Stimulated activated CD4-positive, alpha-beta T cell treated with anti-CD3 and anti-CD28 coated beads, Interleukin-15, amount 100 ng/mL, for 24 hours (primary cell): ENCODE data around the gene FBXL13.
"Not testable (repeated sequence)": the region's sequence is repeated elsewhere in the genome, so short reads cannot be mapped to it uniquely, and the experiment has no call there.

ENCODE experiments used
- DNase-seq: peaks from one replicate; pipeline ENCODE4 v3.0.0-alpha.2; 2020

Gene FBXL13

GRCh38 chr7:102810916-102811315 lies 263.7 kb downstream of the FBXL13 start:
- DNase-seq, result no peak

DNA sequence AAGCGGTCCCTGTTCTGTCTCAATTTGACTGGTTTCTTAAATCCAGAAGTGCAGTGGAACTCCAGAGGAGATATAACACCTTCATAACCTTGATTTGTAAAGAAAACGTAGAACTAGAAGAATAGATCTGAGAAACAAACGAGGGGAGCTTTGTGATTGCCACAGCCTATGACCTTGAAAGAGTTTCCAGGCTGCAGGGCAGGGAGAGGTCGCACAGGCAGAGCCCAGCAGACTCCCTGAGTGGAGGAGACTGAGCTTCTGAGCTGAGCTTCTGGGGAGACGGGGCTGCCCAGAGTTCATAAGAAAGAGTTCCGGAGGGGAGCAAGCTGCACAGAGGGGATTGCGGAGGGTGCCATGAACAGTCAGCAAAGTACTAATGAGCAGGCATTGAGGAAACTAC lies 268.0 kb downstream of the FBXL13 start:
- no peak for DNase-seq

GRCh38 chr7:102795987-102796595 lies 278.5 kb downstream of the FBXL13 start:
- not testable (repeated sequence) for DNase-seq

DNA sequence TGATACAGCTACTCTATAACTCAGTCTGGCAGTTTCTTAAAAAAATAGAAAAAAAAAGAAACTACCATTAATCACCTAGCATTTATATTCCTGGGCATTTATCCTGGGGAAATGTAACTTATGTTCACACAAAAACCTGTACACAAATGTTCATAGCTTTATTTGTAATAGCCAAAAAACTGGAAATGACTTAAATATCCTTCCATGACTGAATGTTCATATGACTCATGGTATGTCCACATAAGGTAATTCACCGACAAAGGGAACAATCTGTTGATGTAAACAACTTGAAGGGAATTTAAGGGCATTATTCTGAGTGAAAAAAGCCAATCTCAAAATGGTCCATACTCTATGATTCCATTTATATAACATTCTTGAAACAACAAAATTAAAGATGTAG lies 280.0 kb downstream of the FBXL13 start:
- DNase-seq, result not testable (repeated sequence)

- not testable (repeated sequence) for DNase-seq
Observed at GRCh38 chr7:102791831-102792230, 282.8 kb downstream of the FBXL13 start.

DNA sequence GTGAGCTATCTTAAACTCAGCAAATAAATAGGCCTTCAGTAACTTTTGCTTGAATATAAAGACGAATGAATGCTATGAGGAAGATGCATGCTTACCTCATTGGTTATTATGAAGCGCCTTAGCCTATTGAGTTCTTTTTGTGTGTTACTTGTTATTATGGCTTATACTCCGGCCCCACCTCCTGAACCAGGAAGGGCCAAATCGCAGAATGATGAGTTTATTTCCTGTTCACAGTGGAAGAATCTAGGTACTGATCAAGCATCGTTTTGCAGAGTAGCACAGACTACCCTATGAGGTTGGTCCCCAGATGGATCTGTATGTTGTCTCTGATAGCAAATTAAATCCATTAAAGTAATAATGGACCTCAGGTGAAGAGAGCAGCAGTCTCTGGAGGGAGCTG lies 283.2 kb downstream of the FBXL13 start:
- not testable (repeated sequence) for DNase-seq

GRCh38 chr7:102790364-102791100 lies 284.1 kb downstream of the FBXL13 start:
- DNase-seq, result not testable (repeated sequence)

DNA sequence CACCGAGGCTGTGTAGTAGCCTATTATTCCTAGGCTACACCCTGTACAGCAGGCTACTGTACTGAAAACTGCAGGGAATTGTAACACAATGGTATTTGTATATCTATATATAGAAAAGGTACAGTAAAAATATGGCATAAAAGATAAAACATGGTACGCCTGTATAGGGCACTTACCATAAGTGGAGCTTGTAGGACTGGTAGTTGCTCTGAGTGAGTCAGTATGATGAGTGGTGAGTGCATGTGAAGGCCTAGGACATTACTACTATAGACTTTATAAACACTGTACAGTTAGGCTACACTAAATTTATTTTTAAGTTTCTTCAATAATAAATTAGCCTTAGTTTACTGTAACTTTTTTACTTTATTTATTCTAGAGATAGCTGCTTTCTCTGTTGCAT lies 285.8 kb downstream of the FBXL13 start:
- DNase-seq, result not testable (repeated sequence)

DNA sequence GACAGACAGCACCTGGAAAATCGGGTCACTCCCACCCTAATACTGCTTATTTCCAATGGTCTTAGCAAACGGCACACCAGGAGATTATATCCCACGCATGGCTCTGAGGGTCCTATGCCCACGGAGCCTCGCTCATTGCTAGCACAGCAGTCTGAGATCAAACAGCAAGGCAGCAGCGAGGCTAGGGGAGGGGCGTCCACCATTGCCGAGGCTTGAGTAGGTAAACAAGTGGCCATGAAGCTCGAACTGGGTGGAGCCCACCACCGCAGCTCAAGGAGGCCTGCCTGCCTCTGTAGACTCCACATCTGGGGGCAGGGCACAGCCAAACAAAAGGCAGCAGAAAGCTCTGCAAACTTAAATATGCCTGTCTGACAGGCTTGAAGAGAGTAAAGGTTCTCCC lies 293.7 kb downstream of the FBXL13 start:
- not testable (repeated sequence) for DNase-seq

DNA sequence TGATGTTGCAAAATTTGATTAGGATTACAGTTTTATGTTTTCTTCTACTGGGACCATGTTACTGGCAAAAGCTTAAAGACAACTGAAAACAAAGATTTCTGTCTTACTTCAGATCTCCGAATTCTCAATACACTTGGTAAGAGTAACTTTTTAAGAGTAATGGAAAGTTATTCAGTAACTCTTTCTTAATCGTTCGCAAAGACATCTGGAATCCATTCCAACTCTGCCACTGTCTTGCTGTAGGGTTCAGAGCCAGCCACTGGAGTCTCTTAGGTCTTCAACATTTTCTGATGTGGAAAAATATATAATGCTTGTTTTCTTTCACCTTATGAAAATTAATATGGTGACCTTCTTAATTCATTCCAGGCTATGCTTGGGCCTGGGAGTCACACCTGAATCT lies 295.9 kb downstream of the FBXL13 start:
- not testable (repeated sequence) for DNase-seq

- not testable (repeated sequence) for DNase-seq
Observed at GRCh38 chr7:102776217-102776616, 298.4 kb downstream of the FBXL13 start.

DNA sequence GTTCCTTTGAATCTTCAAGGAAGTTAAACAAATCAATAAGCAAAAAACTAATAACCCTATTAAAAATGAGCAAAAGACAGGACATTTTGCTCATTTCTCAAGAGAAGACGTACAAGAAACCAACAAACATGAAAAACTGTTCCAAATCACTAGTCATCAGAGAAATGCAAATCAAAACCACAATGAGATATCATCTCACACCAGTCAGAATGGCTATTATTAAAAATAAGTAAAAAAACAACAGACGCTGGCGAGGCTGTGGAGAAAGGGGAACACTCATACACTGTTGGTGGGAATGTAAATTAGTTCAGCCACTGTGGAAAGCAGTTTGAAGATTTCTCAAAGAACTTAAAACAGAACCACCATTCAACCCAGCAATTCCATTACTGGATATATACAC lies 304.1 kb downstream of the FBXL13 start:
- not testable (repeated sequence) for DNase-seq

- DNase-seq, result not testable (repeated sequence)
Observed at GRCh38 chr7:102769657-102770192, 304.9 kb downstream of the FBXL13 start.

- DNase-seq, result not testable (repeated sequence)
Observed at GRCh38 chr7:102763295-102763905, 311.2 kb downstream of the FBXL13 start.
